Stimulated activated CD8-positive, alpha-beta memory T cell treated with anti-CD3 and anti-CD28 coated beads, Interleukin-4, amount 100 ng/mL, for 4 hours (primary cell): ENCODE results near the gene NISCH.

Source experiments
- DNase-seq, 2 donors: peaks; one replicate each; pipeline ENCODE4 v3.0.0-alpha.2; 2020; ENCODE audit warnings: low read depth in 2 of 2, low spot score in 1 of 2

Gene NISCH

DNA sequence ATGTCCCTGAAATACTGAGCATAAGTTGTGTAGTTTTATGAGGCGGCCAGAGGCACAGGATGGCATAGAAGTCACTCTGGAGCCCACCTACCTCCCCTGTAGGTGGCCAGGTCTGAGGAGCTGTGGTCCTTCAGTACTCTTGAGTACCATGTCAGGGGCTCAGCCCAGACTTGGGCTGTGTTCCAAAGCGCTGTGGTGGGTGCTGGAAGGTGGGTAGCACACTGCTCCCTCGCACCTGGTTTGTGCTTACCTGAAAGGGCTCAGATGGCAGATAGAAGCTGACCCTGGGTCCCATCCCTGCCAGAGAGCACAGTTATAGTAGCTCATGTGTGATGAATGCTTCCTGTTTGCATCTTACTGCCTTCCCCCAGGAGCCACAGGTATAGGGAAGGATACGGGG, 15.5 kb downstream of the NISCH start:
- no peak for DNase-seq

GRCh38 chr3:52471371-52472238, 16.2 kb downstream of the NISCH start:
- no peak for DNase-seq

DNA sequence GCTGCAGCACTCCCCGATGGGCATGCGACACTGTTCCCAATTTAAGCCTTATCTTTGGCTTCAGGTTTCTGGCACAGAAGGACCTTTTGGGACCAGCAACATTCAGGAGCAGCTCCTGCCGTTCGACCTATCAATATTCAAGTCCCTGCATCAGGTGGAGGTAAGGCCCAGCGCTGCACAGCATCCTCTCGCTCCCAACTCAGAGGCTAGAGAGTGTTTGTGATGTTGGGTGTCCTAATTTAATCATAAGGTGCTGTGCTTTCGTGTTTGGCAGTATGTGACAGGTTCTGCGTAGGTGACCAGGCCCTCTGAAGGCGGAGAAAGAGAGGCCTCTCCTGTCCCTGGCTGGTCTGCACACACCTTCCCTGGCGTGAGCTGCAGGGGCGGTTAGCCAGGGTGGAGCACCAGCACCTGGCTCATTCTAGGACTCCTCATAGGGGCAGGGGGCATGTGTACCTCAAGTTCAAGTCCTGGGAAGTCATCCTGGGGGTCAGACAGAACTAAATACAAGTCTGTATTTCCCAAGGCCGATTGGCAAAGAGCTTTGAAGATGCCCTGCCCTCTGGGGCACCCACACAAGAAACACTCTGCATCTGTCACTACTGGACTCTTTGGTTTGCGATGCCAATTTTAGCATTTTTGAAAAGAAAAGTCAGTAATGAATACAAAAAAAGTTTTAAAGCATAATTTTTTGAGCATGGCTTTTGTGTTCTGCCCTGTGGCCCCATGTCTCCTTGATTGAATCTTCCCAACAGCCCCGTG, 17.0 kb downstream of the NISCH start:
- DNase-seq: no peak

DNA sequence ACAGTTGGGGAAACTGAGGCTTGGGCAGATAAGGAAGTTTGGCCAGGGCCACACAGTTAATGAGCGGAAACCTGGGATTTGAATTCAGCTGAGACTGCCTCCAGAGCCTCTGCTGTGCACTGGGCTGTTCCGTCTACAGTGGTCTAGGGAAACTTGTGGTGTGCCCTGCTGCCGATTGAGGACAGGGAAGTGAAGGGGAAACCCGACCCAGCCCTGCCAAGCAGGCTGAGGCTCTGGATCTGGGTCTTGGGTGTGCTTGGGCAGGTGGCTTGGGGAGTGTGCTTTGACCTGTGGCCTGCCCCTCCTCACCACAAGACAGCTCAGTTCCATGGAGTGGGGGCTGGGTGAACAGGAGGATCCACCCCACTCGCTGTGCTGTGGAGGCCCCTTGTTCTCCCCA, 17.6 kb downstream of the NISCH start:
- DNase-seq: no peak

- DNase-seq: no peak
Observed at GRCh38 chr3:52477076-52477795, 21.8 kb downstream of the NISCH start.

GRCh38 chr3:52477796-52478095, 22.3 kb downstream of the NISCH start:
- no peak for DNase-seq

DNA sequence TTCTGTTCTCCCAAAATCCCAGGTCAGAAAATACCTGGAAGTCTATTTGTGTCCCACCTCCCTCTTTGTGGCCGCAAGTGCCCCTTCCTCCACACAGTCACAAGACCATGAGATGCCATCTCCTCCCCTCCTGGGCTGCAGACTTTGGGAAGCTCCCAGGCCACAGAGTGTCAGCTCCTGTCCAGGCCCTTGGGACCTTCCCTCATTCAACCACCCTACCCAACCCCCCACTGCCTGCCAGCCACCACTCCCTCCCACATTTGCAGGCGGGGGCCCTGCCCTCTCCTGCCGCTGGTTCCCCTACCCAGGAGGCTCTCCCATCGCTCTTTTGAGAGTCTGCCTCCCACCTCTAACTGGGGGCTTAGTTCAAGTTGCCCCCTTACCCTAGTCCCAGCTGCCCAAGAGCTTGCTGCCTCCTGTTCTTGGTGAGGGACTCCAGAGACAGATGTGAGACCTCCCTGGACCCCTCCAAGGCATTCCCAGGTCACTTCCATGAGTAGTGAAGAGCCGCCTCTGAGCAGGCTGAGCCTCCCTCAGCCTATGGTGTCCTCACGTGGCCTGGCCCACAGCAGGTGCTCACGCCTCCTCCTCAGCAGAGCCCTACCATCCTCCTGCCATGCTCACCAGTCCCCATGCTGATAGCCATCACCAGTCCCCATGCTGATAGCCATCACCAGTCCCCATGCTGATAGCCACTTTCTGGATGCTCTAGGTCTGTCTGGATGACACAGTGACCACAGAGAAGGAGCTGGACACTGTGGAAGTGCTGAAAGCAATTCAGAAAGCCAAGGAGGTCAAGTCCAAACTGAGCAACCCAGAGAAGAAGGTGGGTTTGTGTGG, 23.9 kb downstream of the NISCH start:
- DNase-seq: no peak

GRCh38 chr3:52479877-52480575, 24.6 kb downstream of the NISCH start:
- DNase-seq: no peak

DNA sequence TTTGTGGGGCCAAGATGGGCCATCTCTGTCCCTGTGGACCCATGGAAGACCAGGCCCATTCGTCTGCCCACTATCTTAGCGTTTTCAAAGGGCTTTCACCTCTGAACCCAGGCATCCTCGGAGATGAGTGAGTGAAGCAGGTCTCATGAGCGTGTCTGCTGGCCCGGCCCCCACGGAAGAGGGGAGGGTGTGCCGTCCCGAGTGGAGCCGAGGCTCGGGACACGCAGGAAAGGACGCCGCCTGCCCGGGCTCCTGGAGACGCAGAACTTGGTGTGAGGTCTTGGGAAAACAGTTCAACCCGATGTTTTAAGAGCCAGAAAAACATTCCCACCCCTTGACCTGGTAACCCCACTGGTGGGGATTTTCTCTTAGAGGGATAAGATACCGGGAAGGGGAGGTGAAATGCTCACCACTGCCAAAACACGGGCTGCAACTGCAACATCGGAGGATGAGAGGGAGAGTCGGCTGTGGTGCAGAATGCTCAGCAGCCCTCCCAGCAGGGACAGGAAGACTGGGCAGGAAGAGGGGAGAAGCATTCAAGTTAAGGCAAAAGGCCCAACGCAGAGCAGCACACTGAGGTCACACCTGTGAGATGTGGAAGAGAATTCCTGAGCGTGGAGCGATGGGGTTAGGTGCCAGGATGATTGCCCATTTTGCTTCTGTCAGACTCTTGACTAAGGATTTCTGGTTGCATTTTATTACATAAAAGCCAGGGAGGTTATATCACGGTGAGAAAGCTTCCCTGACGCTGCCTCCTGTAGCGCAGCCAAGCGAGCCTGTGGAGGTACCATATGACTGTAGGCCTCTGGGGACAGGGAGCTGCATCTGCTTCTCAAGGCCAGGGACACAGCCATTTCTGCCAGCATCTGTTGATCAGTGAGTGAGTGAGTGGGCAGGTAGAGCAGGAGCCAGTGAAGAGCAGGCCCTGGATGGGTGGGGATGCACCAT, 25.6 kb downstream of the NISCH start:
- DNase-seq: no peak

DNA sequence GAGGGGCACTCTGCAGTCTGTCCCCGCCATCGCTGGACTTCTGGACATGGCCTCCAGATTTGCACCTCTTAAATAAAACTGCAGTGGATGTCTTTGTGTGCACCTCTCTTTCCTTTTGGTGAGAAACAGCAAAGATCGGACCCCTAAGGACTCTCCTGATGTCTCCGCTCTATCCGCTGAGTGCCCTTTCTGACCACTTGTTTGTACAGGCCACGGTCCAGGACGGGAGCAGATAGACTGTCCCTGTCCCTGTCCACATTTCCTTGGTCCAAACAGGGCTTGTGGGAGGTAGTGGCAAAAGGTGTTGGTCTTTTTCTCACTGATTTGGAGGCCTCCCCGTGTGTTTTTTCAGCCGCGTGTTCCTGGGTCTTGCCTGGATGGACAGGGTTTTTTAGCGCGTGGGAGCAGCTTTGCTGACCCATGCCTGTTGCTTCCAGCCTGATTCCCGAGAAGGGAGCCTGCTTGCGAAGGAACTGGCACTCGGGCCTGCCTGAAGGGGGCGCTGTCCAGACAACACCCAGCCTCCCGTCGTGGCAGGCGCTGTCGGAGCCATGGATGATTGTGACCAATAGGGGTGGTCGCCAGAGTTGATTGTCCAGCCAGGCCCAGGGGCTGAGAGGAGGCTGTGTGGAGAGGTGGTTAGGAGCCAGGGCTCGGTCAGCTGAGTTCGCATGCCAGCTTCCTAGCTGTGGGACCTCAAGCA, 26.6 kb downstream of the NISCH start:
- DNase-seq: no peak

GRCh38 chr3:52483081-52483480, 27.7 kb downstream of the NISCH start:
- no peak for DNase-seq

DNA sequence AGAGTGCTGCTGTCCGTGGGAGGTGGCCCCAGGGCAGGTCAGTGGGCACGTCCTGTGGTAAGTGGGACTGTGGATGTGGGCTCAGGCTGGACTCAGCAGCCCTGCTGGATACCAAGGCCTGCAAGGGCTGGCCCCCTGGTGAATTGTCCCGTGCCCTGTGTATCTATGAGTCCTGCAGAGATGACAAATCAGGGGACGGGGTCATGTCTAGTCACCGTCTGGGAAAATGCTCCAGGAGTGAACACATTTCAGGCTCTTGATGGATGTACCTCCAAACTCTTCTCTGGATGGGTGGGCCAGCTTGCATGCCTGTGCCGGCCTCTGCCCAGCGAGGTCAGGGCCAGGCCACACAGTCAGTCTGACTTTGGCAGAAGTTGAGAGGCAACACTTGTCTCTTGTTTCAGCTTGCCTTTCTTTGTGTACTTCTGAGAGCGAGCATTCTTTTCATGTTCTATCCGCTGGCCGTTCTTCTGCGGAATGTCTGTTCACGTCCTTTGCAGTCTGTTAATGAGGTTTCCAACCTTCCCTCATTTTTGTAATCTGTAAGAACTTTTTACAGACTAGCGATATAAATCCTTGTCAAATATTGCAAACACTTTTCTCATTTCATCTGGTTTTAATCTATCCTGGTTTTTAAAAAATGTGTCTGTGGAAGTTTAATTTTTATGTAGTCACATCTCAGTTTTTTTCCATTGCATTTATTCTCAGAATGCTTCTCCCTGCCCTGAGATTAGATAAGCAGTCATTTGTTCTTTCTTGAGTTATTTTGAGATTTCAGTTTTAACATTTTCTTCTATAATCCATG, 28.4 kb downstream of the NISCH start:
- no peak for DNase-seq

DNA sequence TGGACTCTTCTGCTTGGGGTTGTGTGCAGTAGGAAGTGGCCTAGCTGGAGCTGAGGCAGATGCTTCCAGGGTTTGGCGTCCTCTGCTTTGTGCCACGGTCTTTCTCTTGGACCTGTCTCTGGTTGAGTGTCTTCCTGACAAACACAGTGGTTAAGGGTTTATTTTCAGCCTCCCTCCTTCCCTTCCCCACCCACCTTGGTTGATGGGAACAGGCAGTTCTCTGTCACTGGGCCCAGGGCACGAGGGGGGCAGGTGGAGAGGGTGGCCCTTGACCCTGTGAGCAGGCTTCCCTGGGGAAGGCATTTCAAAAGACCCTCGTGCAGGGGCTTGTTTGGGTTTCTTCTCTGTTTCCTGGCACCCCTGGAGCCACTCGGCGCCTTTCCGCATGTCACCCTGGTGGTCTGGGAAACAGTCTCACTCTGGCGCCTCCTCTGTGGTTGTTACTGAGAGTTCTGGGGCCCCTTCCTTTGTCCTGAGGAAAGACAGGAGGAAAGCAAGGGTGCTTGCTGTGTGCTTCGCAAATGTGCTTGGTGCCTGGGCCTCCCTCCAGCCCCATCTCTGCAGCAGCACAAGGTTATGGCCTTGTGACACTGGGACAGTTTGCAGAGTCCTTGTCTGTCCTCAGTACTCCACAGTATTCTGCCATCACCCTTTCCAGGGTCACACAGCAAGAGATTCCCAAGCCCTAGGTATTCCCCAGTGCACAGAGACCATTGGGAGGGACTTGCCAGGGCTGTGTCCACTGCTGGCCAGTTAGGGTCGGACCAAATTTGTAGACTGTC, 29.5 kb downstream of the NISCH start:
- no peak for DNase-seq

DNA sequence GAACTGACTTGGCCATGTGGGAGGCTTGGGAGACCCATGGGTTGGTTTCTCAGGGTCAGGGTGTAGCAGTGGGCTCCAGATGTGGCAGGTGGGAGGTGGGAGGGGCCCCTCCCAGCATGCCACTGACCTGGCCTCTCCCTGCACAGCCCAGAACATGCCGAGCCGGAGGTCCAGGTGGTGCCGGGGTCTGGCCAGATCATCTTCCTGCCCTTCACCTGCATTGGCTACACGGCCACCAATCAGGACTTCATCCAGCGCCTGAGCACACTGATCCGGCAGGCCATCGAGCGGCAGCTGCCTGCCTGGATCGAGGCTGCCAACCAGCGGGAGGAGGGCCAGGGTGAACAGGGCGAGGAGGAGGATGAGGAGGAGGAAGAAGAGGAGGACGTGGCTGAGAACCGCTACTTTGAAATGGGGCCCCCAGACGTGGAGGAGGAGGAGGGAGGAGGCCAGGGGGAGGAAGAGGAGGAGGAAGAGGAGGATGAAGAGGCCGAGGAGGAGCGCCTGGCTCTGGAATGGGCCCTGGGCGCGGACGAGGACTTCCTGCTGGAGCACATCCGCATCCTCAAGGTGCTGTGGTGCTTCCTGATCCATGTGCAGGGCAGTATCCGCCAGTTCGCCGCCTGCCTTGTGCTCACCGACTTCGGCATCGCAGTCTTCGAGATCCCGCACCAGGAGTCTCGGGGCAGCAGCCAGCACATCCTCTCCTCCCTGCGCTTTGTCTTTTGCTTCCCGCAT, 31.8 kb downstream of the NISCH start:
- DNase-seq: no peak

DNA sequence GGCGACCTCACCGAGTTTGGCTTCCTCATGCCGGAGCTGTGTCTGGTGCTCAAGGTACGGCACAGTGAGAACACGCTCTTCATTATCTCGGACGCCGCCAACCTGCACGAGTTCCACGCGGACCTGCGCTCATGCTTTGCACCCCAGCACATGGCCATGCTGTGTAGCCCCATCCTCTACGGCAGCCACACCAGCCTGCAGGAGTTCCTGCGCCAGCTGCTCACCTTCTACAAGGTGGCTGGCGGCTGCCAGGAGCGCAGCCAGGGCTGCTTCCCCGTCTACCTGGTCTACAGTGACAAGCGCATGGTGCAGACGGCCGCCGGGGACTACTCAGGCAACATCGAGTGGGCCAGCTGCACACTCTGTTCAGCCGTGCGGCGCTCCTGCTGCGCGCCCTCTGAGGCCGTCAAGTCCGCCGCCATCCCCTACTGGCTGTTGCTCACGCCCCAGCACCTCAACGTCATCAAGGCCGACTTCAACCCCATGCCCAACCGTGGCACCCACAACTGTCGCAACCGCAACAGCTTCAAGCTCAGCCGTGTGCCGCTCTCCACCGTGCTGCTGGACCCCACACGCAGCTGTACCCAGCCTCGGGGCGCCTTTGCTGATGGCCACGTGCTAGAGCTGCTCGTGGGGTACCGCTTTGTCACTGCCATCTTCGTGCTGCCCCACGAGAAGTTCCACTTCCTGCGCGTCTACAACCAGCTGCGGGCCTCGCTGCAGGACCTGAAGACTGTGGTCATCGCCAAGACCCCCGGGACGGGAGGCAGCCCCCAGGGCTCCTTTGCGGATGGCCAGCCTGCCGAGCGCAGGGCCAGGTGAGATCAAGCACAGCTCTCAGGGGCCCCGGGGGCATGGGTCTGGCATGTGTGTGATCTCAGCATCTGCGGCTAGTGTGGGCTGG, 32.6 kb downstream of the NISCH start:
- no peak for DNase-seq
